LNCaP clone FGC (cell line): ENCODE results near the gene CAMKK1.

Experiments used
- DNase-seq: peaks from one replicate; pipeline ENCODE4 v3.0.0-alpha.2; 2011; ENCODE audit warnings: low read depth
- H3K4me3 ChIP-seq: 2 replicates; pipeline ENCODE4 v1.5.1; 2011; ENCODE audit warnings: mild to moderate bottlenecking, low read depth, low read length, control low read depth
- CTCF ChIP-seq: IDR thresholded peaks from 2 replicates; pipeline ENCODE4 v1.5.1; 2012; ENCODE audit warnings: mild to moderate bottlenecking; ENCODE audit not compliant: control insufficient read depth, insufficient read depth; ENCODE audit errors: extremely low read depth

Gene CAMKK1

GRCh38 chr17:3867106-3867505, 25.7 kb downstream of the CAMKK1 start:
- H3K4me3 ChIP-seq: no peak overlapping the region
- no peak for DNase-seq
- no peak for TF ChIP-seq CTCF

GRCh38 chr17:3866276-3866675, 26.6 kb downstream of the CAMKK1 start:
- no peak for TF ChIP-seq CTCF
- no peak for DNase-seq
- H3K4me3 ChIP-seq: no peak overlapping the region

- TF ChIP-seq CTCF: no peak
- no peak overlapping the region for H3K4me3 ChIP-seq
- DNase-seq: no peak
Observed at GRCh38 chr17:3865176-3865575, 27.7 kb downstream of the CAMKK1 start.

- H3K4me3 ChIP-seq: no peak overlapping the region
- TF ChIP-seq CTCF: no peak
- DNase-seq: no peak
Observed at GRCh38 chr17:3864534-3864933, 28.3 kb downstream of the CAMKK1 start.

- no peak overlapping the region for H3K4me3 ChIP-seq
- TF ChIP-seq CTCF: no peak
- no peak for DNase-seq
Observed at GRCh38 chr17:3861761-3862681, 30.8 kb downstream of the CAMKK1 start.

- no peak for DNase-seq
- no peak overlapping the region for H3K4me3 ChIP-seq
- TF ChIP-seq CTCF: no peak
Observed at GRCh38 chr17:3860939-3861700, 31.7 kb downstream of the CAMKK1 start.
